GM18511 (cell line): Measurements from ENCODE around the gene PPP3CA.

Experiments used
- ATAC-seq: cut with Tn5 transposase; IDR thresholded peaks from one replicate; pipeline ENCODE4 v1.9.1; 2021; ENCODE audit warnings: mild to moderate bottlenecking, moderate library complexity; ENCODE audit not compliant: unreplicated experiment

The PPP3CA gene

GRCh38 chr4:101289306-101289705 is 58.0 kb downstream of the PPP3CA start:
- ATAC-seq = no peak

GRCh38 chr4:101288365-101289145 is 58.8 kb downstream of the PPP3CA start:
- no peak for ATAC-seq

- ATAC-seq = no peak
These were observed 60.0 kb downstream of the PPP3CA start for GRCh38 chr4:101287324-101287723.

- no peak for ATAC-seq
These were observed 60.7 kb downstream of the PPP3CA start for GRCh38 chr4:101286663-101287062.

GRCh38 chr4:101285985-101286384 is 61.3 kb downstream of the PPP3CA start:
- ATAC-seq = no peak

GRCh38 chr4:101284546-101284945 is 62.8 kb downstream of the PPP3CA start:
- no peak for ATAC-seq

- ATAC-seq = no peak
These were observed 63.9 kb downstream of the PPP3CA start for GRCh38 chr4:101283434-101283833.

- ATAC-seq = no peak
These were observed 65.1 kb downstream of the PPP3CA start for GRCh38 chr4:101282076-101282844.

- no peak for ATAC-seq
These were observed 66.3 kb downstream of the PPP3CA start for GRCh38 chr4:101280866-101281600.

- peak; percentile 76 for ATAC-seq
These were observed 67.9 kb downstream of the PPP3CA start for GRCh38 chr4:101279377-101279871.

- no peak for ATAC-seq
These were observed 69.7 kb downstream of the PPP3CA start for GRCh38 chr4:101277671-101278070.

- ATAC-seq = no peak
These were observed 70.7 kb downstream of the PPP3CA start for GRCh38 chr4:101276661-101277060.

- peak; percentile 76 for ATAC-seq
These were observed 72.2 kb downstream of the PPP3CA start for GRCh38 chr4:101274888-101275752.

- ATAC-seq = no peak
These were observed 75.8 kb downstream of the PPP3CA start for GRCh38 chr4:101271516-101271915.

- no peak for ATAC-seq
These were observed 77.6 kb downstream of the PPP3CA start for GRCh38 chr4:101269682-101270081.

GRCh38 chr4:101265816-101266172 is 81.5 kb downstream of the PPP3CA start:
- ATAC-seq = no peak

- no peak for ATAC-seq
These were observed 82.1 kb downstream of the PPP3CA start for GRCh38 chr4:101264993-101265815.

- ATAC-seq = no peak
These were observed 82.8 kb downstream of the PPP3CA start for GRCh38 chr4:101264512-101264911.

GRCh38 chr4:101262683-101263082 is 84.6 kb downstream of the PPP3CA start:
- ATAC-seq = no peak

- ATAC-seq = peak; percentile 96
These were observed 87.5 kb downstream of the PPP3CA start for GRCh38 chr4:101259876-101260275.
